ELR (cell line): Measurements from ENCODE around the gene CYTH1.

ENCODE experiments used
- DNase-seq: peaks from one replicate; pipeline ENCODE4 v3.0.0-alpha.2; 2015; ENCODE audit warnings: low read depth

CYTH1 gene

DNA sequence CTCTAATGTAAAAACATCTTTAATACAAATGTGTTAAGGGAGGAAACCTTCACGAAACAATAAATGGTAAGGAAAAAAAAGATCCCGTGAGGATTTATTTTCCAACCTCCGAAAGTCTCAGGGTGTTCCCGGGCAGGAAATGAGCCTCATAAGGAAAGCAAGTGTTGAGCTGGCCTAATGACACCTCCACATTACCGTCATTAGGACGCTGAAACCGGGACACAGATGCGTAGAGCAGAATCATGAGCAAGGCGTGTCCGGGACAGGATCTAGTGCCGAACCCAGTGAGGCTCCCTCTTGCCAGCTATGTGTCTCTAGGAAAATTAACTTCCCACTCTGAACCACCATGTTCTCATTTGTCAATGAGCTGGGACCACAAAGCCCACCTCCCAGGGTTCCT lies 22.7 kb upstream of the CYTH1 start:
- no peak for DNase-seq

DNA sequence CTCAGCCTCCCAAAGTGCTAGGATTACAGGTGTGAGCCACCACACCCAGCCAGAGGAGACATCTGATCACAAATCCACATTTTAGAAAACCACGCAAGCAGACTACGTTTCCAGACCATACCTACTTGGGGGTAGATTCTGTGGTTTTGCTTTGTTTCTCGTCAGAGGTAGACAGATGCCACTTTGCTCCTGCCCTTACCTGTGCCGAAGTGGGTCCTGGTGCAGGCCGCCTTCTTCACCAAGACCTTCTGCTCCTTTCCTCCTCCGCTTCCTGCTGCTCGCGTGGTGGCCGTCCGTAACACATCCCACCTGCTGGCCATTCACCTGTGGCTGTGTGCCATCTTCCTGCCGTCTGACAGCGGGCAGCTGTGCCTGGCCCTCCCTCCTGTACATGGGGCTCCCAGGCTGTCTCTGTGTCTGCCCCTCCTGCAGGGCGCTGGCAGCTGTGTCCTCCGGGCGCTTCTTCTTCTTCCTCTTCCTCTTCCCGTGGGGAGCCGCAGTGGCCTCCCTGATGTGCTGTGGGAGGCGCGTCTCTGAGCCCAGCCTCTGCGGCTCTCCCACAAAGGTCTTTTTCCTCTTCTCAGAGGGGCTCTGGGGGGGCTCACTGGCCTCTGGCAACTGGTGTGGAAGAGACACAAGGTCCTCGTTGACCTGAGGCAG lies 21.2 kb upstream of the CYTH1 start:
- no peak for DNase-seq

DNA sequence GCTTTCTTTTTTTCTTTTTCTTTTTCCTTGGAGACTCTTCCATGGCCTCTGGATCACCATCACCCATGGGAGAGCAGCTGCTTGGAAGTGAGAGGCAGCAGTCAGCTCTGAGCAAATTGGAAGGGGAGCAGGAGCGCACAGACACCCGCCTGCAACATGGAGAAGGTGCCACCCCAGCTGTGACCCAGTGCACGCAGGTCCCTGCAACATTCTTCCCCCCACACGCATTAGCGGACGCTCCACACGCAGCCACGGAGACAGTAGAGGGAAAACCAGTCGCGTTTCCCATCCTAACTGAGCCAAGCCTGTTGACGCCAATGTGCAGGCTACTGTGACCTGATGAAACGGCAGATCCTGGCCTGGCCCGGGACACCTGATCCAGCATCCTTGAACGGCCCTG lies 20.4 kb upstream of the CYTH1 start:
- no peak for DNase-seq

DNA sequence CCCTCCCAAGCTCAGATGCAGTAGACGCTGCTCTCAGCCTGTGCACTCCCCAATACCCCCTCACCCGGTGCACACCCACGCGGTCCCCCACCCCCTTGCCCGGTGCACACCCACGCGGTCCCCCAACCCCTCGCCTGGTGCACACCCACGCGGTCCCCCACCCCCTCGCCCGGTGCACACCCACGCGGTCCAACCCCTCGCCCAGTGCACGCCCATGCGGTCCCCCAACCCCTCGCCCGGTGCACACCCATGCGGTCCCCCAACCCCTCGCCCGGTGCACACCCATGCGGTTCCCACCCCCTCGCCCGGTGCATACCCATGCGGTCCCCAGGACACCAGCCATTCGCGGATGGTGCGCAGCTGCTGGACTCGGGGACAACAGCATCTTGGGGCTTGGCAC lies 19.9 kb upstream of the CYTH1 start:
- no peak for DNase-seq

DNA sequence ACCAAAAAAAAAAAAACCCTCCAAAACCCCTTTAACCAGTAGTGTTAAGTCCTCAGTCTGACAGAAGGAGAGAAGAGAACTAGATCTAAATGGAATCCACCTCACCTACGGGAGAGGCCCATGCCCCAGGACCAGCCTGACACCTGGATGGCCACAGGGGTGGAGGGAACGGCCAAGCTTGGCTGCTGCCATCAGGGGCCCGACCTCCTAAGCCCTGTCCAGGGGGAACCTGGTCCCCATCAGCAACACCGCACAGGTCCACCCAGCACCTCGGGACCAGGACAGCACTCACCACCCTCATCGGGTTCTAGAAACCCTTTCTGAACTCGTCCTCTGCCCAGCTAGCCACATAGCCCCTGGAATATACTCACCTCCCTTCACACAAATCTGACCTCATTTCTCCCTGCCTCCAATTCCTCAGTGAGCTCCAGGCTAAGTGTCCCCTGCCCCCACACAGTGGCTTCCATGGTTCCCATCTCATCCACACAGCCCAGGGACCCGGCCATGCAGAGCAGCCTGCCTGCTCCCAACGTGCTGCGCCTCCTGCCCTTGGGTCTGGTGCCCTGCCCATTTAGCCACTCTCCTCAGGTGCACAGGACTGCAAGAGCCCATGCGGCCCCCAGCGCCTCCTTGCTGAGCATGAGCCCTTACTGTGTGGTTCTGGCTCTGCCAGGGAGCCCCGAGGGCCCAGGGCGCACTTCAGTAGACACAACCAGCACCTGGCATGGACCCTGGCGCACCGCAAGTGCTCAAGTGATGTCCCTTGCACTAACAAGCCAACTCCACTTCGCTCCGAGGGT lies 18.3 kb upstream of the CYTH1 start:
- DNase-seq, result no peak

DNA sequence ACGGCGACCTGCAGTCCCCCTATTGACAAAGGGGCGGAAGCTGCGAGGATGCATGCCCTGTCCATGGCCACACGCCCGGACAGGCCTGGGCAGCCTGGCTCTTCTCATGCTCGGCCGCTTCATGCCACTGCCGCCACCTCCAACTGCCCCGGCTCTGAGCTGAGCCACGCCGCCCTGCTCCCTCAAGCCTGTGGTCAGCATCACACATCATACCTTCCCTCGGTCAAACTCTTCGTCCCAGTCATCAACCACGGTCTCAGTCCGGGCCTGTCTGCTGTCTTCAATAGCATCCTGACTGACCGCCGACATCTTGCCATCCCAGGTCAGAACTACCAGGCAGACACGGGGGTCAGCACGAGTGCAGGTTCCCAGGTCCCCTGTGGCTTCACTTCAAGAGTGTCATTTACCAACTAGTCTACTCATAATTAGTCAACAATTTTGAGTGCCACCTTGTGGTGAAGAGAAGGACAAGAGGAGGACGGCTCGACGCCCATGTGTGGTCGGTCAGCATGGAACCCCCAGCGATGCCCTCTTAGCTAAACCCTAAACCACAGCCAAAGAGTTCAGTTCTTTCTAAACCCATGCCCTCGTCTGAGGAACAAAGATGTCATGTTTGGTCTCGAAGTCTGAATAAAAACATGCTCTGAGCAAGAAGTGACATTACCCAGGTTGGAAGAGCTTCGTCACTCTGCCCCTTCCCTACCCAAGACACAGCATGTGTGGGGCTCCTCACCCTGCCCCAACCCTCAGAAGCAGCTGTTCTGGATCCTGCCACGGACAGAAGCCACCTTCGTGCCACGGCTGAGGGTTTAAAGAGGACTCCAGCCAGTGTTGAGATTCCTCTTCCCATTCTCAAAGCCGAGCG lies 16.9 kb upstream of the CYTH1 start:
- peak; percentile 54 for DNase-seq

DNA sequence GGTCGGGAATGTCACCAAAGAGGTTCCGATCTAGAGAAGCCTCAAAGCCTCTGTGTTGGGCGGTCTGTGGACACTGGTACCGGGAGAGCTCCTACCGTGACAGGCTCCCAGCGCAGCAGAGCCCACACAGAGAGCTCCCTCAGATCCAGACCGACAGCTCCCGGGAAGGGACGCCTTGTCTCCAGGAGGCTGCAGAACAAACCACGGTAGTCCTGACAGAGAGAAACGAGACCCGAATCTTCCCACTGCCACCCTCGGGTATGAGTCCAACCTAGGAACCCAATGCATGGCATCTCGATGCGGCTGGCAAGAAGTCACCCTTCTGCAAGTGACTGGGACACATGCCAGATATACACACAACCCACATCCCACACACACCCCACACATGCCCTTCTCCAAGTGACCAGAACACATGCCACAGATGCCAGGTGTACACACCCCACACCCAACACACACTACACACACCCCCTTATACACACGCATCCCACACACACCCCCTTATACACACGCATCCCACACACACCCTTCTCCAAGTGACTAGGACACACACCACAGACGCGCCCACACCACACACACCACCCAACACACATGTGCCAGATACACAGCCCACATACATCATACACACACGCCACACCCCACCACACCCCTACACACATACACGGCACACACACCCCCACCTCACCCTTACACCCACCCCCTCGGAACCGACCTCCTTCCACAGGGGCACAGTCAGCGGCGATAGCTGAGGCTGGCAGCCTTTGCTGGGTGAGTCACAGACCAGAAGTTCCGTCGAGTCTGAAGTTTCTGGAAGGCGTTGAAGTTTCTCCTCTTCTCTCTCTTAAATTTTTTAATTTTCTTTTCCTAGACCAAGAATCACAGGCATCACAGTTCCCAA lies 15.9 kb upstream of the CYTH1 start:
- no peak for DNase-seq

DNA sequence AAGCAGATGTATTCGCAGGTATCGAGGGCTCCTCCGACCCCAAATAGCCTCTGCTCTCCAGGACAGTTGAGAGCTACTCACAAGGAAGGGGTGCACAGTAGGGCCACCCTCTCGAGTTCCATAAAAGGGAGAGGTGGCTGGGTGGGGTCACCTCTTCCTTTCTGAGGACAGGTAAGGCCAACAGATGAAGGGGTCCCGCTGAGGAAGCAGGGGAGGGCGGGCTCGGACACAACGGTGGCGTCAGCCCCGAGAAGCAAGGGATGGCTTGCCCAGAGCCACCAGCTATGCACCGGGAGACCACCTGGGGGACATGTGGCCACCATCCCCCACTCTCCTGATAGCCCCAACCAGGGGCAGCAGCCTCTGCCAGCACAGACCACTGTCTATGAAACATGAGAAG lies 15.1 kb upstream of the CYTH1 start:
- no peak for DNase-seq

DNA sequence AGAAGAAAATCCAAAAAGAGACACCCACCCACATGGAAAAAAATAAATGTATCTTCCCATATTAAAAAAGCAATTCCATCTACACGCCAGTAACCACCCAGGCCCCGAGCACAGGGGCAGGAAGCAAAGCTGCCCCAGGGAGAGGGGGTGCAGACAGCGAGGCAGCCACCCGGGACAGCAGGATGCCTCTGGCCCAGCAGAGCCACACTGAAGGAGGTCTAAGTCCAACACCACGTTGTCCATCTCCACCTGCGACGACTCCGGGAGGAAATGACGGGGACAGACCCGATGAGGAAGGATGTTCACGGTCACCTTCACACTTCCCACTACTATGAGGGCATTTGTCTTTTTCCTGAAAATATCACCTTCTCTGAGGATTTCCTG lies 14.4 kb upstream of the CYTH1 start:
- no peak for DNase-seq

DNA sequence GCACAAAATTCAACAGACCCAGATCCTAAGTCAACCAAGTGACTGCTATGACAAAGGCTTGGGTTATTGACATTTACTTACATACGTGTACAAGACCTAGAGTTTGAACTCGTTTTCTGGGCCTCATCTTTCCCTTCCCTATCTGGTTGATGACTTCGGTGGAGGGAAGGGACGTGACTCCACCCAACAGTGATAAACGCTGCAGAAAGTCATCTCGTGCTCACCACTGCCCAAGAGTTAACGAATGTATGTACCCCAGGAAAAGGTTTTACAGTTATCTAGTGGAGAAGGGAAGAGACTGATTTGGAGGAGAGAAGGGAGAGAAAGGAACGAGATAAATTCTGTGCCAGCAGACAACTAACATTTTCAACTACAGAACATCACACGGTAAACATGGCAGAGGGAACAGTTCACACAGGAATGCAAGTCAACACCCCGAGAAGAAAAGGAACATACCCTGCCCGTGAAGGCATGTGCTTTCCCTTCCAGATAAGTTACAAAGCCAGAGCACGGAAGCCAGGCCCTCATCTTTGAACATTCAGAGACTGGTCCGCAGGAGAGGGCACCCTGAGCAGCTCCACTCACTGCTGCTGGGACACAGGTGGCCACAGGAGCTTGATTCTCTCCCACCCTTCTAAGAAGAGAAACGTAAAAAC lies 13.9 kb upstream of the CYTH1 start:
- no peak for DNase-seq

DNA sequence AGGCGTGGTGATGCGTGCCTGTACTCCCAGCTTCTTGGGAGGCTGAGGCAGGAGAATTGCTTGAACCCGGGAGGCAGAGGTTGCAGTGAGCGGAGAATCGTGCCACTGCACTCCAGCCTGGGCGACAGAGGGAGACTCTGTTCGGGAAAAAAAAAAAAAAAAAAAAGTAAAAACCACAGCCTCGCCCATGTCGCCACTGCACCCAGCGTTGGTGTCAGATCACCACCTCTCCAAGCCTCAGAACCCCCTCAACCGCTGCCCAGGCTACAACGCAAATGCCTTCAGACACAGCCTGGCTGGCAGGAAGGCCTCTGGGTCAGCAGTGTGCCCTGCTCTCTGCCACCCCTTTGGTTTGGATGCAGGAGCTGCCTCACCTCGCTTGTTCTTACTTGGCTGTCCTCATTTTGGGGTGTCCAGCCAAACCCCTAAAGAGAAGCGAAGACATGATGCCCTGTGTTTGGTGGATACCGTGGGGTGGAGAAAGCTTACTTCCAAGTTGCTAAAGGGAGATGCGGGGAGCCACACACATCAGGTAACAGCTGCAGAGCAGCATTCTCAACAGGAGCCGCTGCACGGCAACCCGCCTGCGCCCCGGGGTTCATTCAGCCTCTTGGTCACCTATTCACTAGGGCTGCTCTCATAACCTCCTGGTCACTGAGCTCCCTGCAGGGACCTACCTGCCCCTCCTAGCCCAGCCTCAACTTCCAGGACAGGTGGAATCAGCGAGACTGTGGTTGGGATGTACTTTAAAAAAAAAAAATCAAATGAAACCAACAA lies 13.0 kb upstream of the CYTH1 start:
- DNase-seq, result no peak

DNA sequence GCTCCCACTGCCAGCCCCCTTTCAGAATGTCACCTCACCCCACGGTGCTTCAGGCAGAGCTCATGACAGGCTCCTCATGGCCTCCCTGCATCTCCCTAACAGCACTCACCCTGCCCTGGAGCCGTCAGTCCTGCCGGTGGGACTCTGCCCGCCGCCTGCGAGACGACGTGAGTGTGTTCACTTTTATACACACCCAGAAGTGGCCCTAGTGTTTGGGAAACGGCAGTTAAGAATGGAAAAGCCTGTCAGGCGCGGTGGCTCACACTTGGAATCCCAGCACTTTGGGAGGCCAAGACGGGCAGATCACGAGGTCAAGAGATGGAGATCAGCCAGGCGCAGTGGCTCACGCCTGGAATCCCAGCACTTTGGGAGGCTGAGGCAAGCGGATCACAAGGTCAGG lies 12.3 kb upstream of the CYTH1 start:
- DNase-seq, result no peak

DNA sequence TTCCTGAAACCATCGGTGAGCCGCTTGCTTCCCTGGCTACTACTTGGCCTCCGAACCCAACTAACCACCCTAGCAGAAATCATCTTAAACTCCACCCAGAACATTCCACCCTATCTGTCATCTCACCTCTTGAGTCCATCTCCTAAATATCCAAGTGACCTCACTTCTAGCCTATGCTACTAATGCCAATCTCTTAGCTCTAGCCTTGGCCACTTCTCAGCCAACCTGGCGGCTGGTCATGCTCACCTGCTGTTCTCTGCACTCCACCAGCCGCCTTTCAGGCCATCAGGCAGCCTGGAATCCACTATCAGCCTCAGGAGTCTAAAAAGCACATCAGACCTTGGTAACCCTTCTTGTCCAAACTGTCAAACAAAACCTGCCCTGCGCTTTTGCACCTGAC lies 11.9 kb upstream of the CYTH1 start:
- DNase-seq, result no peak

DNA sequence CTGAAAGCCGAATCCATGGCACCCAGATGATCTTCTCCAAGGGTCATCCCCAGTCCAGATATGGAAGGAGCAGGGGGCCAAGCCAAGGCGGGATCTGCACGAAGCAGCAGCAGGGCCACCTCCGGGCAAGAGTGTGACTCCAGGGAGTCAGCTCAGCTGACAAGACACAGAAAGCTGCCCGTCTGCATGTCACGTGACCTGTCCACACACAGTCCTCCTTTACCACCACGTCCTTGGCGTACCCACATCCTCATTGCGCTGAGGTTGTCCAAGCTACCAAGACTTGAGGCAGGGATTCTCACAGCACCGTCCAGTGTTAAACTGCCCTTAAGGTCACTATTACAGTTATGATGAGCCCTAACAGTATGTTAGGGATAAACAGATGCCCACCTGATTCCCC lies 11.3 kb upstream of the CYTH1 start:
- DNase-seq, result no peak

DNA sequence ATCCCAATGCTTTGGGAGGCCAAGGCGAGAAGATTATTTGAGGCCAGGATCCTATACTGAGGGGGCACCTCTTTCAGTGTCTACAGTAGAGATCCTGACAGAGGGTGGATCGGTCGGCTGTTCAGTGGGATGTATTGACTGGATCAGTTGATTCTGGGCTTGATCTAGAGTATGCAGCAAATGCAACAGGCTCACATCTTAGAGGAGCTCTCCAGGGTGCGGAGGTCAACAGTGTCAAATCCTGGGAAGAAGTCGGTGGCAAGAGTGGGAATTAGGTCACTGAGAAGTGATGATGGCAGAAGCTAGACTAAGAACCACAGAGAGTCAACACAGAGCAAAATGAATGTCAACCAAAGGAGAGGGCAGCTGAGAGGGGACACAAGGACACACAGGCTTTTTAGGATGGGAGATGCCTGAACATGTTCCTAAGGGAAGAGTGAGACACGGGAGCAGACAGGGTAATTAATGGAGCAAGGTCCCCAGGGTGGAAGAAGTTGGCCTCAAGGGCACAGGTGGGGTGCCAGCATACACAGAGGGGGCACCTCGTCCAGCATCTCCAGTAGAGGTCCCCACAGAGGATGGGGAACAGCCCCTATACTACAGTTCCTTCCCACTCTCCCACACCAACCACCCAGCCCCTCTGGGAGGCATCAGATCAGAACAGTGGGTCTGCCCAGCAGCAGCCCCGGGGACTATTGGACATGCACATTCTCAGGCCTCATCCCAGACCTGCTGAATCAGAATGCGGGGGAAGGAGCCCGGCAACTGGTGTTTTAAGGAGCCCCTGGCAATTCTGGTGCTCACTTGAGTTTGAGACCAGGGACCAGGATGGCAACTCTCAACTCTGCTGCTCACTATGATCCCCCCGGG lies 10.0 kb upstream of the CYTH1 start:
- no peak for DNase-seq

DNA sequence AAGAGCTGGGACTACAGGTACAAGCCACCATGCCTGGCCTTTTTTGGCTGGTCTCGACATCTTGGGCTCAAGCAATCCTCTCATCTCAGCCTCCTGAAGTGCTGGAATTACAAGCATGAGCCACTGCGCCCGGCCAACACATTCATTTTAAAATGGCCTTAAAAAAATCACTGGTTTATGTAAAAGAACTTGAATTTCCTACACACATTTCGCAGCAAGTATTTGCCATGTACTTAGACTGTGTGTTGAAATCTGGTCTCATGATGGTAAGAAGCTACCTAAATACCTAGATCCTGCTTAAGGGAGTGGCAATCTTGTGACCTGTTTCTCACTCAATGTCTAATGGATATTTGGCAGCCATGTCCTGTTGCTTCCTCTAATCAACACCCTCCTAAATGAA lies 8.5 kb upstream of the CYTH1 start:
- no peak for DNase-seq

DNA sequence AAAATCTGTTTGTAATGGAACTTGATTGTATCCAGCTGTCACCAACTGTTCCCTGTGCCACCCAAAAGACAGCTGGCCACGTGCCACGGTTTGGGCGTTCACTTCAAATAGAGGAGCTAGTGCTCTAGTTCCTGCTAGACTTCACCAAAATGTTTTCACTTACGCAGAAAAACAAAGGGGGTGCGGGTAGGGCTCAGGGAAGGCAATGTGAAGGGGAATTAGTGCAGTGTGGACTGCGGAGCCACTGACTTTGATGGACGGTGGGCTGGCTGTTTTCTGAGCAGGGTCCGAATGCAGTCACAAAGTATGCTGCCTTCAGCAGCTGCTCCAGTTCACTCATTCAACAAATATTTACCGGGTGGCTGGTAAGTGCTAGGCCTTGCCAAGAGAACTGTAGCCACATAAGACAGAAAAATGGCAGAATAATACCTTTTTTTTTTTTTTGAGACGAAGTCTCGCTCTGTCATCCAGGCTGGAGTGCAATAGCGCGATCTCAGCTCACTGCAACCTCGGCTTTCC lies 7.6 kb upstream of the CYTH1 start:
- DNase-seq, result no peak

DNA sequence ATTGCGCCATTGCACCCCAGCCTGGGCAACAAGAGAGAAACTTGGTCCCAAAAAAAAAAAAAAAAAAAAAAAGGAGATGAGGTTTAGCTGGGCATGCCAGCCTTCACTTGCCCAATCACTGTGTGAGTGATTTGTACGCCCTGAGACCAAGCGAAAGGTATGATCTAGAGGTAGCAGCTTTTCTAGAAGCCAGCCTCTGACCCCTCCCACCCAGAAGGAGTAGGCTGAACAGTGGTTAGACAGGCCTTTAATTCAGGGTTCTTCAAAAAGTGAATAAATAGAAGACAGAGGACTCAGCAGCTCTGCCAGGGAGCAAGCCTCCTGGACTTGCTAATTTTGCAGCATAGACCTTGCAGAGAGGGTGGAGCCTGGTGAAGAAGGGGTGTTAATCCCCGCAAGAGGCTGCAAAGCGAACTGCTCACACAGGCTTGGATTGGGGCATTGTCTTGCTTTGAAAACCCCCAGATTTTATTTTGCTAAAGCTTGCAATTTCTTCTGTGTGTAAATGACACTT lies 7.1 kb upstream of the CYTH1 start:
- DNase-seq, result no peak

DNA sequence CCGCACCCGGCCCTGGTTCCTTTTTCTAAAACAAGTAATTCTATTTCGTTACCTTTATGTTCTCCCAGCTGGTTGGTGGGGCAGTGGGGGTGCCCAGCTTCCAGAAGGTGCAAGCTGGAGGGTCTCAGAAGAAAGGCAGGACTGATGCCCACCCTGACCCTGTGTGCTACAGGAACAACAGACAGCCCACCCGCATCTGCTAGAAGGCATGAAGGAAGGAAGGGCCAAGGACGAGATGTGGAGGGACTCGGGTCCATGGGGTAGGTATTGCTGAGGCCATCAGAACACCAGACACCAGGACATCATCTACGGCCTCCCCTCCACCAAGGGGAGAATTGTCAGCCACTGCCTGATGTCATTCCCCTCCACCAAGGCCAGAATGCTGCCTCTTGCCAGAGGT lies 6.4 kb upstream of the CYTH1 start:
- no peak for DNase-seq
